HepG2 (cell line): ENCODE data around the gene SUSD4. TPM values are rescaled to one million over a fixed set of nuclear protein-coding genes. Genes with fewer than 3 reads are reported as not detected.

ENCODE experiments used
- ATAC-seq: fragments of 200-7000 bp; cut with Tn5 transposase; 3 replicates; pipeline ENCODE4 v1.9.1; 2020; ENCODE audit warnings: mild to moderate bottlenecking, moderate library complexity
- BruUV-seq: library from RNA; stranded (reverse); fragments of 400-500 nt; replicated peaks from 2 replicates; lab custom pipeline; 2021; lab: Mats Ljungman, UMichigan
- CTCF ChIA-PET: fragments of 300-600 bp; formaldehyde crosslinking; extraction: SDS; loops from one replicate; lab custom pipeline; 2021; ENCODE audit warnings: low total read pairs, inconsistent platforms, low intra/inter-chr PET ratio; lab: Yijun Ruan, JAX
- POLR2A ChIA-PET: fragments of 350-600 bp; sonication (Branson Sonifier 250); formaldehyde crosslinking; loops from one replicate; lab custom pipeline; 2020; ENCODE audit warnings: antibody characterized with exemption, inconsistent platforms; lab: Yijun Ruan, JAX
- DNase-seq: peaks from one replicate; pipeline ENCODE4 v3.0.0-alpha.2; 2015; ENCODE audit warnings: low spot score
- FAIRE-seq: peaks from 3 replicates; lab custom pipeline; 2011; peaks lifted over from hg19 to GRCh38; lab: Jason Lieb, UNC
- H2AFZ ChIP-seq: one replicate; pipeline ENCODE4 v1.6.1; 2011; ENCODE audit warnings: low read length, inconsistent platforms
- H3K27ac ChIP-seq: fragments of 300-600 bp; 3 replicates; pipeline ENCODE4 v1.8.0; 2011; ENCODE audit warnings: mixed run types, mild to moderate bottlenecking, mixed read lengths, low read length, inconsistent platforms; ENCODE audit not compliant: insufficient read depth; ENCODE audit errors: extremely low read length
- H3K27me3 ChIP-seq, 2 experiments: fragments of 200-600 bp in 1 of 2; 2 replicates in 1 of 2; 3 replicates in 1 of 2; pipeline versions ENCODE4 v1.6.0 to v1.8.0; 2011; ENCODE audit warnings: low read length in 2 of 2, mild to moderate bottlenecking in 2 of 2, moderate library complexity in 2 of 2, inconsistent platforms in 1 of 2; ENCODE audit not compliant: insufficient read depth in 2 of 2, control insufficient read depth in 1 of 2
- H3K36me3 ChIP-seq, 2 experiments: fragments of 200-600 bp in 1 of 2; replicated peaks in 1 of 2; 2 replicates in 1 of 2; 3 replicates in 1 of 2; pipeline versions ENCODE4 v1.5.1 to v1.8.0; 2011; ENCODE audit warnings: low read length in 2 of 2, inconsistent platforms in 1 of 2; ENCODE audit not compliant: insufficient read depth in 2 of 2, control insufficient read depth in 1 of 2
- H3K4me1 ChIP-seq: 2 replicates; pipeline ENCODE4 v1.5.1; 2012; ENCODE audit warnings: low read length, inconsistent platforms; ENCODE audit not compliant: insufficient read depth
- H3K4me2 ChIP-seq: 2 replicates; pipeline ENCODE4 v1.6.0; 2011; ENCODE audit warnings: low read depth, low read length, inconsistent platforms
- H3K4me3 ChIP-seq, 3 experiments: fragments of 200-600 bp in 1 of 3; sonication (generic), shearing (Covaris generic) in 1 of 3; replicated peaks in 1 of 3; 2 replicates each; pipeline ENCODE4 v1.5.1; 2011 to 2016; ENCODE audit warnings: low read length in 3 of 3, inconsistent platforms in 2 of 3, low read depth in 2 of 3, mild to moderate bottlenecking in 2 of 3, control low read depth in 1 of 3, mixed read lengths in 1 of 3; ENCODE audit not compliant: insufficient read depth in 1 of 3
- H3K79me2 ChIP-seq: one replicate; pipeline ENCODE4 v1.6.1; 2011; ENCODE audit warnings: low read length, inconsistent platforms; ENCODE audit not compliant: insufficient read depth
- H3K9ac ChIP-seq: 2 replicates; pipeline ENCODE4 v1.6.0; 2011; ENCODE audit warnings: mild to moderate bottlenecking, low read depth, low read length, inconsistent platforms; ENCODE audit not compliant: insufficient read depth
- H3K9me3 ChIP-seq: 2 replicates; pipeline ENCODE4 v1.5.1; 2012; ENCODE audit warnings: mild to moderate bottlenecking, low read length
- H4K20me1 ChIP-seq: 2 replicates; pipeline ENCODE4 v1.6.0; 2011; ENCODE audit warnings: inconsistent platforms, mild to moderate bottlenecking, low read length, moderate library complexity; ENCODE audit not compliant: insufficient read depth
- BCLAF1 ChIP-seq: fragments of 450-650 bp; IDR thresholded peaks from 2 replicates; pipeline ENCODE4 v1.6.1; 2017; ENCODE audit warnings: mild to moderate bottlenecking
- FOXP4 ChIP-seq: sonication (generic); formaldehyde crosslinking; IDR thresholded peaks from 2 replicates; pipeline ENCODE4 v1.4.0; 2020; ENCODE audit warnings: missing genetic modification reagents
- POLR2G ChIP-seq: fragments of 200-400 bp; formaldehyde crosslinking; IDR thresholded peaks from 2 replicates; pipeline ENCODE4 v1.6.1; 2018; ENCODE audit warnings: mild to moderate bottlenecking, low read depth, low read length, moderate library complexity
- REL ChIP-seq: sonication (generic); formaldehyde crosslinking; conservative IDR thresholded peaks from 2 replicates; pipeline ENCODE4 v1.8.0; 2022; ENCODE audit warnings: mild to moderate bottlenecking, missing genetic modification reagents, moderate library complexity
- TSC22D2 ChIP-seq: sonication (generic); formaldehyde crosslinking; IDR thresholded peaks from 2 replicates; pipeline ENCODE4 v1.5.1; 2020; ENCODE audit warnings: missing genetic modification reagents, mild to moderate bottlenecking, borderline replicate concordance
- YEATS2 ChIP-seq: sonication (generic); formaldehyde crosslinking; IDR thresholded peaks from 2 replicates; pipeline ENCODE4 v1.4.0; 2020; ENCODE audit warnings: missing genetic modification reagents, borderline replicate concordance
- ZBTB37 ChIP-seq: sonication (generic); formaldehyde crosslinking; IDR thresholded peaks from 2 replicates; pipeline ENCODE4 v1.4.0; 2020; ENCODE audit warnings: mild to moderate bottlenecking, missing genetic modification reagents
- ZNF878 ChIP-seq: sonication (generic); formaldehyde crosslinking; IDR thresholded peaks from 2 replicates; pipeline ENCODE4 v1.8.1; 2023; ENCODE audit warnings: mild to moderate bottlenecking, missing genetic modification reagents, moderate library complexity
- ZSCAN25 ChIP-seq: sonication (generic); formaldehyde crosslinking; IDR thresholded peaks from 2 replicates; pipeline ENCODE4 v1.8.0; 2022; ENCODE audit warnings: mild to moderate bottlenecking, missing genetic modification reagents
- whole genome bisulfite sequencing: methylation state at CpG from one replicate; pipeline ENCODE4 v1.1.6; 2017; ENCODE audit warnings: low lambda C conversion rate; 5-methylcytosine and 5-hydroxymethylcytosine counted together
- in situ Hi-C: cut with HindIII; loops from 2 replicates; pipeline ENCODE4 v1.10.0; 2017; ENCODE audit warnings: low pct_unique_long_range_greater_than_20kb; ENCODE audit not compliant: extremely low pct_ligation_motif_present
- intact Hi-C: fragments of 100-400 bp; cut with micrococcal nuclease; formaldehyde crosslinking; loops from one replicate; pipeline ENCODE4 v1.10.0; 2022; ENCODE audit not compliant: unreplicated experiment
- polyA plus RNA-seq, 8 experiments: library from polyadenylated mRNA; depleted of rRNA in 3 of 8; stranded (reverse) in 7 of 8; unstranded in 1 of 8; fragments of >200 nt; fragmentation: Illumina TruSeq in 4 of 8; extraction: Trizol in 4 of 8; gene quantifications; 2 replicates each; pipeline versions ENCODE4 v1.2.1 to v1.2.3, GENCODE V29; 2011 to 2016; ENCODE audit warnings: low read depth in 4 of 8, missing spikeins in 1 of 8, mixed read lengths in 1 of 8; ENCODE audit not compliant: insufficient read depth in 1 of 8
- total RNA-seq, 5 experiments: library from RNA; depleted of rRNA; stranded (reverse); fragments of >200 nt; fragmentation: Illumina TruSeq; extraction: Trizol; gene quantifications; 2 replicates each; pipeline ENCODE4 v1.2.3, GENCODE V29; 2016; ENCODE audit warnings: low read depth in 1 of 5
- TF ChIP-seq, protein P1 (sequence below): sonication (generic); formaldehyde crosslinking; IDR thresholded peaks from 2 replicates; pipeline ENCODE4 v1.4.0; 2020; ENCODE audit warnings: mild to moderate bottlenecking, low read depth, missing genetic modification reagents

The SUSD4 gene
- total and polyA plus RNA-seq, 2 of the 13 experiments (the other 11 are each of a cell fraction or from before 2014, with no cell fraction given): not detected

- TF ChIP-seq ZNF878 (no peak), YEATS2 (CRISPR knock-in tag) (no peak), BCLAF1 (no peak), ZBTB37 (CRISPR knock-in tag) (no peak)
- TF ChIP-seq, protein P1, sequence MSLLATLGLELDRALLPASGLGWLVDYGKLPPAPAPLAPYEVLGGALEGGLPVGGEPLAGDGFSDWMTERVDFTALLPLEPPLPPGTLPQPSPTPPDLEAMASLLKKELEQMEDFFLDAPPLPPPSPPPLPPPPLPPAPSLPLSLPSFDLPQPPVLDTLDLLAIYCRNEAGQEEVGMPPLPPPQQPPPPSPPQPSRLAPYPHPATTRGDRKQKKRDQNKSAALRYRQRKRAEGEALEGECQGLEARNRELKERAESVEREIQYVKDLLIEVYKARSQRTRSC: no peak
Measured at GRCh38 chr1:223332997-223333396, 31.0 kb downstream of the SUSD4 start (continued).

GRCh38 chr1:223331929-223332328 is 32.0 kb downstream of the SUSD4 start:
- no peaks in the 10 kb centered on the region for H3K36me3 ChIP-seq
- ChIA-PET POLR2A (no interaction called here), CTCF (no interaction called here)
- no peaks in the 10 kb centered on the region for H4K20me1 ChIP-seq
- no peak overlapping the region for H3K4me3 ChIP-seq
- no peak overlapping the region for H3K4me2 ChIP-seq
- no peaks in the 10 kb centered on the region for H3K4me1 ChIP-seq
- intact Hi-C loops (no loop called here), in situ Hi-C loops (no loop called here)
- DNase-seq (no peak), ATAC-seq (no peak), FAIRE-seq (no peak)
- H3K9me3 ChIP-seq: no peaks in the 10 kb centered on the region
- TF ChIP-seq POLR2G (no peak), REL (CRISPR knock-in tag) (no peak), FOXP4 (CRISPR knock-in tag) (no peak), TSC22D2 (no peak), ZSCAN25 (no peak)
- no TSS peak for BruUV-seq
- no peak overlapping the region for H3K9ac ChIP-seq
- no peak overlapping the region for H2AFZ ChIP-seq
- 0% methylated on average over 1 of the region's 1 CpG for WGBS
- no peaks in the 10 kb centered on the region for H3K79me2 ChIP-seq
- 0 out of 5 replicates have a peak, but pooled peaks cover 0 to 6% of the 10 kb centered on the region in 2 experiments for H3K27me3 ChIP-seq
- no peak overlapping the region for H3K27ac ChIP-seq
